PC-9 (cell line): Measurements from ENCODE around the gene ERVFRD-1. TPM values are rescaled to one million over a fixed set of nuclear protein-coding genes. Genes with fewer than 3 reads are reported as not detected.

Experiments
- BruUV-seq: library from RNA; stranded (reverse); fragments of 400-500 nt; replicated peaks from 2 replicates; lab custom pipeline; 2021; lab: Mats Ljungman, UMichigan
- CTCF ChIA-PET: fragments of 300-600 bp; sonication (Branson Sonifier 250); formaldehyde crosslinking; loops from one replicate; lab custom pipeline; 2022; ENCODE audit warnings: antibody characterized with exemption; lab: Charles Lee
- POLR2A ChIA-PET: fragments of 300-600 bp; sonication (Branson Sonifier 250); formaldehyde crosslinking; loops from one replicate; lab custom pipeline; 2022; ENCODE audit warnings: antibody characterized with exemption; ENCODE audit not compliant: unreplicated experiment; lab: Charles Lee
- DNase-seq, 2 experiments: peaks; one replicate each; pipeline versions ENCODE4 v3.0.0 to v3.0.0-alpha.2; 2015 to 2022; ENCODE audit warnings: mixed read lengths in 1 of 2
- H2AFZ ChIP-seq: fragments of 200-600 bp; sonication (generic); 2 replicates; pipeline ENCODE4 v1.8.1; 2017; ENCODE audit warnings: antibody characterized with exemption
- H3F3A ChIP-seq: fragments of 200-600 bp; sonication (generic); 2 replicates; pipeline ENCODE4 v1.8.1; 2017; ENCODE audit warnings: antibody characterized with exemption, mild to moderate bottlenecking, low read depth; ENCODE audit not compliant: insufficient read depth
- H3K27ac ChIP-seq: fragments of 200-600 bp; sonication (generic); 2 replicates; pipeline ENCODE4 v1.6.1; 2016; ENCODE audit warnings: mixed run types
- H3K27me3 ChIP-seq: fragments of 200-600 bp; sonication (generic); 2 replicates; pipeline ENCODE4 v1.6.1; 2016; ENCODE audit warnings: low read depth, mixed run types; ENCODE audit not compliant: insufficient read depth
- H3K36me3 ChIP-seq: fragments of 200-600 bp; sonication (generic); 2 replicates; pipeline ENCODE4 v1.6.1; 2016; ENCODE audit warnings: low read depth, mixed run types
- H3K4me1 ChIP-seq: fragments of 200-600 bp; sonication (generic); replicated peaks from 2 replicates; pipeline ENCODE4 v1.6.1; 2016; ENCODE audit warnings: mixed run types; ENCODE audit not compliant: insufficient read depth
- H3K4me2 ChIP-seq: fragments of 200-600 bp; sonication (generic); 2 replicates; pipeline ENCODE4 v1.6.1; 2017; ENCODE audit warnings: mixed run types
- H3K4me3 ChIP-seq: fragments of 200-600 bp; sonication (generic); 2 replicates; pipeline ENCODE4 v1.6.1; 2016; ENCODE audit warnings: mixed run types
- H3K79me2 ChIP-seq: fragments of 200-600 bp; sonication (generic); 2 replicates; pipeline ENCODE4 v1.6.1; 2017; ENCODE audit warnings: low read depth, mixed run types
- H3K9me2 ChIP-seq: fragments of 200-600 bp; sonication (generic); 2 replicates; pipeline ENCODE4 v1.8.1; 2017; ENCODE audit warnings: mild to moderate bottlenecking; ENCODE audit not compliant: insufficient read depth
- H3K9me3 ChIP-seq: fragments of 200-600 bp; sonication (generic); 2 replicates; pipeline ENCODE4 v1.8.1; 2016; ENCODE audit warnings: low read depth; ENCODE audit not compliant: insufficient read depth
- H4K20me1 ChIP-seq: fragments of 200-600 bp; sonication (generic); 2 replicates; pipeline ENCODE4 v1.8.1; 2017; ENCODE audit not compliant: insufficient read depth
- CTCF ChIP-seq: fragments of 200-600 bp; sonication (generic); conservative IDR thresholded peaks from 2 replicates; pipeline ENCODE4 v1.6.1; 2017; ENCODE audit warnings: mixed run types, antibody characterized with exemption, mild to moderate bottlenecking, moderate library complexity
- EZH2 ChIP-seq: fragments of 200-600 bp; sonication (generic); IDR thresholded peaks from 2 replicates; pipeline ENCODE4 v1.8.0; 2017; ENCODE audit warnings: antibody characterized with exemption, low read depth
- intact Hi-C: fragments of 100-400 bp; cut with micrococcal nuclease; formaldehyde crosslinking; loops from one replicate; pipeline ENCODE4 v1.10.0; 2022; ENCODE audit not compliant: unreplicated experiment
- total RNA-seq: library from RNA; stranded (reverse); gene quantifications from 2 replicates; pipeline ENCODE4 v1.2.3, GENCODE V29; 2021

The ERVFRD-1 gene
- total RNA-seq, 1 experiment from 2014 or later, result not detected

- no peak for DNase-seq
- H3K79me2 ChIP-seq, result no peaks in the 10 kb centered on the region
- H3K4me2 ChIP-seq, result no peak overlapping the region
- TF ChIP-seq EZH2, result no peak
- no peak for TF ChIP-seq CTCF
- no peak overlapping the region for H3K27ac ChIP-seq
- H2AFZ ChIP-seq, result no peak overlapping the region
- no peaks in the 10 kb centered on the region for H3F3A ChIP-seq
- CTCF ChIA-PET, result no interaction called here
- H3K9me2 ChIP-seq, result no peaks in the 10 kb centered on the region
- H3K4me3 ChIP-seq, result no peak overlapping the region
- POLR2A ChIA-PET, result no interaction called here
- H3K9me3 ChIP-seq, result no peaks in the 10 kb centered on the region
- H3K36me3 ChIP-seq, result no peaks in the 10 kb centered on the region
- no peaks in the 10 kb centered on the region for H3K27me3 ChIP-seq
- H4K20me1 ChIP-seq, result no peaks in the 10 kb centered on the region
- BruUV-seq, result no TSS peak
- H3K4me1 ChIP-seq, result no peaks in the 10 kb centered on the region
- intact Hi-C loops, result no loop called here
Observed at GRCh38 chr6:11153447-11153846, 41.9 kb upstream of the ERVFRD-1 start.

GRCh38 chr6:11152581-11152980 lies 41.1 kb upstream of the ERVFRD-1 start:
- CTCF ChIA-PET, result no interaction called here
- no peaks in the 10 kb centered on the region for H3K4me1 ChIP-seq
- BruUV-seq, result no TSS peak
- H4K20me1 ChIP-seq, result no peaks in the 10 kb centered on the region
- H3K27me3 ChIP-seq, result no peaks in the 10 kb centered on the region
- DNase-seq, result no peak
- intact Hi-C loops, result no loop called here
- no peak overlapping the region for H2AFZ ChIP-seq
- POLR2A ChIA-PET, result no interaction called here
- H3K79me2 ChIP-seq, result no peaks in the 10 kb centered on the region
- H3K36me3 ChIP-seq, result no peaks in the 10 kb centered on the region
- no peak overlapping the region for H3K4me2 ChIP-seq
- no peak for TF ChIP-seq EZH2
- no peaks in the 10 kb centered on the region for H3K9me2 ChIP-seq
- H3K9me3 ChIP-seq, result no peaks in the 10 kb centered on the region
- no peaks in the 10 kb centered on the region for H3F3A ChIP-seq
- no peak overlapping the region for H3K27ac ChIP-seq
- no peak overlapping the region for H3K4me3 ChIP-seq

- Histone ChIP-seq H3K4me3 (no peak overlapping the region), H2AFZ (no peak overlapping the region), H4K20me1 (no peaks in the 10 kb centered on the region), H3K4me2 (no peak overlapping the region), H3K4me1 (no peaks in the 10 kb centered on the region), H3K36me3 (no peaks in the 10 kb centered on the region), H3K9me2 (no peaks in the 10 kb centered on the region), H3K27me3 (no peaks in the 10 kb centered on the region), H3F3A (no peaks in the 10 kb centered on the region), H3K9me3 (no peaks in the 10 kb centered on the region), H3K27ac (no peak overlapping the region), H3K79me2 (no peaks in the 10 kb centered on the region)
- TF ChIP-seq EZH2, result no peak
- TF ChIP-seq CTCF, result no peak
- intact Hi-C loops, result no loop called here
- DNase-seq, result no peak
- CTCF ChIA-PET, result no interaction called here
- POLR2A ChIA-PET, result no interaction called here
- no TSS peak for BruUV-seq
Observed at GRCh38 chr6:11151488-11151887, 40.0 kb upstream of the ERVFRD-1 start.

DNA sequence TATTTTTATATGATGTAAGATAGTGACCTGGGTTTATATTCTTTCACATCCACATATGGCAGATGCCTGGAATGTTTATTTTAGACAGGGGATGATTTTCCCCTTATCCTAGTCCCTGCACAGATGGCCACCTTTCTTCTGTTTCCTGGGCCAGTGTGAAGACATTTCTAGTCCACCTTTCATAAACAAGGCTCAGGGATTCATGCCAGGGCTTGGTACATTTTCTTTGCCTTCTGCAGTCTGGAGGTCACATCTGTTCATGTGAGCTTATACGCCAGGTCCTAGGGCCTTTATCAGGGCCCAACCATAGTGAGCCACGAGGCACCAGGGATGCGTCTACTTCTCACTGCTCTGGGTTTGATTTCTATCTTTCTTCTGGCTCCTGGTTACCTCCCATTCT lies 38.0 kb upstream of the ERVFRD-1 start:
- Histone ChIP-seq H3K9me2 (no peaks in the 10 kb centered on the region), H3K36me3 (no peaks in the 10 kb centered on the region), H3K9me3 (no peaks in the 10 kb centered on the region), H3K27ac (no peak overlapping the region), H3F3A (no peaks in the 10 kb centered on the region), H4K20me1 (no peaks in the 10 kb centered on the region), H3K4me3 (no peak overlapping the region), H3K79me2 (no peaks in the 10 kb centered on the region), H3K4me2 (no peak overlapping the region), H2AFZ (no peak overlapping the region), H3K4me1 (no peaks in the 10 kb centered on the region), H3K27me3 (no peaks in the 10 kb centered on the region)
- CTCF ChIA-PET, result no interaction called here
- no peak for DNase-seq
- TF ChIP-seq CTCF, result no peak
- TF ChIP-seq EZH2, result no peak
- intact Hi-C loops, result no loop called here
- POLR2A ChIA-PET, result interaction anchor here (0.6 kb wide), 1 partner anchor 129 kb away, joined by 3 read pairs; no protein-coding TSS in a partner anchor
- BruUV-seq, result no TSS peak
